A673 (cell line): ENCODE measurements around the gene MS4A7.

ENCODE experiments used
- CTCF ChIP-seq: fragments of 300-800, 200-600 bp; sonication (generic); conservative IDR thresholded peaks from 2 replicates; pipeline ENCODE4 v1.5.1; 2017; ENCODE audit warnings: low read depth, mild to moderate bottlenecking, antibody characterized with exemption, low read length, moderate library complexity, mixed read lengths
- EZH2 ChIP-seq: fragments of 200-600 bp; sonication (generic); IDR thresholded peaks from 2 replicates; pipeline ENCODE4 v1.6.1; 2017; ENCODE audit warnings: borderline replicate concordance, low read depth, mild to moderate bottlenecking, mixed read lengths, antibody characterized with exemption, low read length; ENCODE audit not compliant: poor library complexity, severe bottlenecking

- TF ChIP-seq CTCF, result no peak
- no peak for TF ChIP-seq EZH2
Measured at GRCh38 chr11:60396382-60396781, 18.1 kb downstream of the MS4A7 start, which contains the start of gene MS4A14.
